ENCODE results near the gene TTC7B.

TTC7B gene

DNA sequence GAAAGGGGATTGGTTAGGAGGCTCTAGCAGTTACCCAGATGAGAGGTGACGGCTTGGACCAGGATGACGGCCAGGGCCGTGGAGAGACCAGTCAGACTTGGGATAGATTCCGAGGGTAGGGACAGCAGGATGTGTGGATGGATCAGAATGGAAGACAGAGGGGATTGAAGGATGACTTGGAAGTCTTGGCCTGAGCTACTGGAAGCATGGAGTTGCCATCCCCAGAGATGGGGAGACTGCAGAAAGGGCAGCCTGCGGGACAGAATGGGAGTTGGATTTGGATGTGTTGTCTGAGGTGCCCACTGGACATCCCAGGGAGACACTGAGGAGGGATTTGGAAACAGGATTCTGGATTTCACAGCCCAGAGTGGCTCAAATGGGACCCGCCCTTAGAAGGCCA is 317.1 kb downstream of the TTC7B start:
- Histone ChIP-seq H3K4me3 (replicated peaks; ENCODE audit: insufficient read depth, low read length) (no peak overlapping the region), H3K27me3 (ENCODE audit: insufficient read depth, poor library complexity, severe bottlenecking) (no peaks in the 10 kb centered on the region), H3K27ac (replicated peaks) (no peak overlapping the region)
- no peak for DNase-seq (ENCODE audit: low read depth in 1 of 2, low spot score in 1 of 2)
- no peak for TF ChIP-seq POLR2AphosphoS5 (IDR thresholded peaks at IDR 0.05; ENCODE audit: low read depth)
- TF ChIP-seq, protein P1, sequence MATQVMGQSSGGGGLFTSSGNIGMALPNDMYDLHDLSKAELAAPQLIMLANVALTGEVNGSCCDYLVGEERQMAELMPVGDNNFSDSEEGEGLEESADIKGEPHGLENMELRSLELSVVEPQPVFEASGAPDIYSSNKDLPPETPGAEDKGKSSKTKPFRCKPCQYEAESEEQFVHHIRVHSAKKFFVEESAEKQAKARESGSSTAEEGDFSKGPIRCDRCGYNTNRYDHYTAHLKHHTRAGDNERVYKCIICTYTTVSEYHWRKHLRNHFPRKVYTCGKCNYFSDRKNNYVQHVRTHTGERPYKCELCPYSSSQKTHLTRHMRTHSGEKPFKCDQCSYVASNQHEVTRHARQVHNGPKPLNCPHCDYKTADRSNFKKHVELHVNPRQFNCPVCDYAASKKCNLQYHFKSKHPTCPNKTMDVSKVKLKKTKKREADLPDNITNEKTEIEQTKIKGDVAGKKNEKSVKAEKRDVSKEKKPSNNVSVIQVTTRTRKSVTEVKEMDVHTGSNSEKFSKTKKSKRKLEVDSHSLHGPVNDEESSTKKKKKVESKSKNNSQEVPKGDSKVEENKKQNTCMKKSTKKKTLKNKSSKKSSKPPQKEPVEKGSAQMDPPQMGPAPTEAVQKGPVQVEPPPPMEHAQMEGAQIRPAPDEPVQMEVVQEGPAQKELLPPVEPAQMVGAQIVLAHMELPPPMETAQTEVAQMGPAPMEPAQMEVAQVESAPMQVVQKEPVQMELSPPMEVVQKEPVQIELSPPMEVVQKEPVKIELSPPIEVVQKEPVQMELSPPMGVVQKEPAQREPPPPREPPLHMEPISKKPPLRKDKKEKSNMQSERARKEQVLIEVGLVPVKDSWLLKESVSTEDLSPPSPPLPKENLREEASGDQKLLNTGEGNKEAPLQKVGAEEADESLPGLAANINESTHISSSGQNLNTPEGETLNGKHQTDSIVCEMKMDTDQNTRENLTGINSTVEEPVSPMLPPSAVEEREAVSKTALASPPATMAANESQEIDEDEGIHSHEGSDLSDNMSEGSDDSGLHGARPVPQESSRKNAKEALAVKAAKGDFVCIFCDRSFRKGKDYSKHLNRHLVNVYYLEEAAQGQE (IDR thresholded peaks at IDR 0.05; ENCODE audit: insufficient replicate concordance, low read depth): no peak
- TF ChIP-seq SPI1 (IDR thresholded peaks at IDR 0.05; ENCODE audit: borderline replicate concordance, low read depth): no peak
- no peak for TF ChIP-seq GABPA (IDR thresholded peaks at IDR 0.05; ENCODE audit: low read depth)
- TF ChIP-seq, protein P2, sequence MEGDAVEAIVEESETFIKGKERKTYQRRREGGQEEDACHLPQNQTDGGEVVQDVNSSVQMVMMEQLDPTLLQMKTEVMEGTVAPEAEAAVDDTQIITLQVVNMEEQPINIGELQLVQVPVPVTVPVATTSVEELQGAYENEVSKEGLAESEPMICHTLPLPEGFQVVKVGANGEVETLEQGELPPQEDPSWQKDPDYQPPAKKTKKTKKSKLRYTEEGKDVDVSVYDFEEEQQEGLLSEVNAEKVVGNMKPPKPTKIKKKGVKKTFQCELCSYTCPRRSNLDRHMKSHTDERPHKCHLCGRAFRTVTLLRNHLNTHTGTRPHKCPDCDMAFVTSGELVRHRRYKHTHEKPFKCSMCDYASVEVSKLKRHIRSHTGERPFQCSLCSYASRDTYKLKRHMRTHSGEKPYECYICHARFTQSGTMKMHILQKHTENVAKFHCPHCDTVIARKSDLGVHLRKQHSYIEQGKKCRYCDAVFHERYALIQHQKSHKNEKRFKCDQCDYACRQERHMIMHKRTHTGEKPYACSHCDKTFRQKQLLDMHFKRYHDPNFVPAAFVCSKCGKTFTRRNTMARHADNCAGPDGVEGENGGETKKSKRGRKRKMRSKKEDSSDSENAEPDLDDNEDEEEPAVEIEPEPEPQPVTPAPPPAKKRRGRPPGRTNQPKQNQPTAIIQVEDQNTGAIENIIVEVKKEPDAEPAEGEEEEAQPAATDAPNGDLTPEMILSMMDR (IDR thresholded peaks at IDR 0.05; ENCODE audit: insufficient read depth, low read length): no peak

DNA sequence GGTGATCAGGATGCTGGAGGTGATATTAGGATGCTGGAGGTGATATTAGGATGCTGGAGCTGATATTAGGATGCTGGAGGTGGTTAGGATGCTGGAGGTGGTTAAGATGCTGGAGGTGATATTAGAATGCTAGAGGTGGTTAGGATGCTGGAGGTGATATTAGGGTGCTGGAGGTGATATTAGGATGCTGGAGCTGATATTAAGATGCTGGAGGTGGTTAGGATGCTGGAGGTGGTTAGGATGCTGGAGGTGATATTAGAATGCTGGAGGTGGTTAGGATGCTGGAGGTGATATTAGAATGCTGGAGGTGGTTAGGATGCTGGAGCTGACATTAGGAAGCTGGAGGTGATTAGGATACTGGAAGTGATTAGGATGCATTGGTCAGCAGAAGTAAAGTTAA is 318.0 kb downstream of the TTC7B start:
- TF ChIP-seq GABPA (IDR thresholded peaks at IDR 0.05; ENCODE audit: low read depth) (no peak), POLR2AphosphoS5 (IDR thresholded peaks at IDR 0.05; ENCODE audit: low read depth) (no peak), SPI1 (IDR thresholded peaks at IDR 0.05; ENCODE audit: borderline replicate concordance, low read depth) (no peak)
- TF ChIP-seq, protein P2 (IDR thresholded peaks at IDR 0.05; ENCODE audit: insufficient read depth, low read length): no peak
- TF ChIP-seq, protein P1 (IDR thresholded peaks at IDR 0.05; ENCODE audit: insufficient replicate concordance, low read depth): no peak
- H3K4me3 ChIP-seq (replicated peaks; ENCODE audit: insufficient read depth, low read length): no peak overlapping the region
- DNase-seq (ENCODE audit: low read depth in 1 of 2, low spot score in 1 of 2): no peak
- H3K27ac ChIP-seq (replicated peaks): no peak overlapping the region
- H3K27me3 ChIP-seq (ENCODE audit: insufficient read depth, poor library complexity, severe bottlenecking): no peaks in the 10 kb centered on the region

DNA sequence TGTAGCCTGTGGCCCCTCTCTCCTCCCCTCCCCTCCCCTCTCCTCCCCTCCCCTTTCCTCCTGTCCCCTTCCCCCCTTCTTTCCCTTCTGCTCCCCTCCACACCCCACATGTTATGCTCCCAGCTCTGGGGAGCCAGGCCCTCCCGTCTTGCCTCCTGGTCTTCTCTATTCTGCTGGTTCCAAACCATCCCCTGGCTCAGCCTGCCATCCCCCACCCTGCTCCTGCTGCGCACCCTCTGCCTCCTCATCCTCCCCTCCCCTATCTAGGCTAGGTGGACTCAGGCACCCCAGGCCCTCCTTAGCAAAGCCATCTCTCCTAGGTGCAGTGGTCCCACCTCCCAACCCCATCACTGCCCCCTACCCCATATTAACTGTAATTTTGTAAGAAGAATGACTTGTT is 319.9 kb downstream of the TTC7B start:
- H3K27me3 ChIP-seq (ENCODE audit: insufficient read depth, poor library complexity, severe bottlenecking): no peaks in the 10 kb centered on the region
- H3K27ac ChIP-seq (replicated peaks): no peak overlapping the region
- H3K4me3 ChIP-seq (replicated peaks; ENCODE audit: insufficient read depth, low read length): no peak overlapping the region
- TF ChIP-seq, protein P1 (IDR thresholded peaks at IDR 0.05; ENCODE audit: insufficient replicate concordance, low read depth): no peak
- TF ChIP-seq SPI1 (IDR thresholded peaks at IDR 0.05; ENCODE audit: borderline replicate concordance, low read depth) (no peak), GABPA (IDR thresholded peaks at IDR 0.05; ENCODE audit: low read depth) (no peak), POLR2AphosphoS5 (IDR thresholded peaks at IDR 0.05; ENCODE audit: low read depth) (no peak)
- TF ChIP-seq, protein P2 (IDR thresholded peaks at IDR 0.05; ENCODE audit: insufficient read depth, low read length): no peak
- no peak for DNase-seq (ENCODE audit: low read depth in 1 of 2, low spot score in 1 of 2)

Data from HL-60 (cell line).